ENCODE measurements around the gene ANKS1A.

Gene ANKS1A

GRCh38 chr6:35093783-35094182, 204.7 kb downstream of the ANKS1A start:
- Histone ChIP-seq H3K4me3 (ENCODE audit: low read depth, low read length) (no peak overlapping the region), H3K27ac (ENCODE audit: extremely low read depth, low read depth, low read length) (no peak overlapping the region), H3K36me3 (ENCODE audit: control insufficient read depth in 2 of 2, insufficient read depth in 1 of 2, low read length in 2 of 2) (peaks cover 0 to 5% of the 10 kb centered on the region in 2 experiments; a peak in 1 of 3 replicates), H3K9me3 (ENCODE audit: control insufficient read depth, insufficient read depth, low read depth, low read length) (no peaks in the 10 kb centered on the region), H3K4me1 (ENCODE audit: control insufficient read depth, insufficient read depth, low read length) (peaks cover 18% of the 10 kb centered on the region)
- ChIA-PET POLR2A (no interaction called here), CTCF (interaction anchor here (0.6 to 1.9 kb wide), 7 partner anchors 12 to 112 kb away, joined by 3 to 12 read pairs (median 4); no protein-coding TSS in a partner anchor)
- TF ChIP-seq ZNF394 (tag by site-specific recombination; IDR thresholded peaks at IDR 0.05; ENCODE audit: borderline replicate concordance) (no peak), SP2 (tag by site-specific recombination; IDR thresholded peaks at IDR 0.05) (no peak), BCL6B (tag by site-specific recombination; IDR thresholded peaks at IDR 0.05) (no peak), ZNF561 (tag by site-specific recombination; IDR thresholded peaks at IDR 0.05; ENCODE audit: borderline replicate concordance) (no peak), ZNF510 (tag by site-specific recombination; IDR thresholded peaks at IDR 0.05; ENCODE audit: insufficient replicate concordance) (no peak), ZNF114 (tag by site-specific recombination; IDR thresholded peaks at IDR 0.05) (no peak), ZBTB21 (tag by site-specific recombination; IDR thresholded peaks at IDR 0.05) (no peak), ZNF654 (tag by site-specific recombination; IDR thresholded peaks at IDR 0.05; ENCODE audit: low read depth) (no peak), ZSCAN30 (tag by site-specific recombination; IDR thresholded peaks at IDR 0.05) (no peak), ZNF660 (tag by site-specific recombination; IDR thresholded peaks at IDR 0.05) (no peak), ELK4 (IDR thresholded peaks at IDR 0.05; ENCODE audit: borderline replicate concordance, low read depth, low read length) (no peak), ZNF623 (tag by site-specific recombination; IDR thresholded peaks at IDR 0.05) (no peak), ZSCAN23 (tag by site-specific recombination; IDR thresholded peaks at IDR 0.05) (no peak), ZNF621 (tag by site-specific recombination; IDR thresholded peaks at IDR 0.05) (no peak), TRIM28 (IDR thresholded peaks at IDR 0.05; ENCODE audit: borderline replicate concordance, low read length) (no peak)
- TF ChIP-seq, protein P1, sequence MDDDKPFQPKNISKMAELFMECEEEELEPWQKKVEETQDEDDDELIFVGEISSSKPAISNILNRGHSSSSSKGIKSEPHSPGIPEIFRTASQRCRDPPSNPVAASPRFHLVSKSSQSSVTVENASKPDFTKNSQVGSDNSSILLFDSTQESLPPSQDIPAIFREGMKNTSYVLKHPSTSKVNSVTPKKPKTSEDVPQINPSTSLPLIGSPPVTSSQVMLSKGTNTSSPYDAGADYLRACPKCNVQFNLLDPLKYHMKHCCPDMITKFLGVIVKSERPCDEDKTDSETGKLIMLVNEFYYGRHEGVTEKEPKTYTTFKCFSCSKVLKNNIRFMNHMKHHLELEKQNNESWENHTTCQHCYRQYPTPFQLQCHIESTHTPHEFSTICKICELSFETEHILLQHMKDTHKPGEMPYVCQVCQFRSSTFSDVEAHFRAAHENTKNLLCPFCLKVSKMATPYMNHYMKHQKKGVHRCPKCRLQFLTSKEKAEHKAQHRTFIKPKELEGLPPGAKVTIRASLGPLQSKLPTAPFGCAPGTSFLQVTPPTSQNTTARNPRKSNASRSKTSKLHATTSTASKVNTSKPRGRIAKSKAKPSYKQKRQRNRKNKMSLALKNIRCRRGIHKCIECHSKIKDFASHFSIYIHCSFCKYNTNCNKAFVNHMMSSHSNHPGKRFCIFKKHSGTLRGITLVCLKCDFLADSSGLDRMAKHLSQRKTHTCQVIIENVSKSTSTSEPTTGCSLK (tag by site-specific recombination; IDR thresholded peaks at IDR 0.05), result no peak
- TF ChIP-seq, protein P2, sequence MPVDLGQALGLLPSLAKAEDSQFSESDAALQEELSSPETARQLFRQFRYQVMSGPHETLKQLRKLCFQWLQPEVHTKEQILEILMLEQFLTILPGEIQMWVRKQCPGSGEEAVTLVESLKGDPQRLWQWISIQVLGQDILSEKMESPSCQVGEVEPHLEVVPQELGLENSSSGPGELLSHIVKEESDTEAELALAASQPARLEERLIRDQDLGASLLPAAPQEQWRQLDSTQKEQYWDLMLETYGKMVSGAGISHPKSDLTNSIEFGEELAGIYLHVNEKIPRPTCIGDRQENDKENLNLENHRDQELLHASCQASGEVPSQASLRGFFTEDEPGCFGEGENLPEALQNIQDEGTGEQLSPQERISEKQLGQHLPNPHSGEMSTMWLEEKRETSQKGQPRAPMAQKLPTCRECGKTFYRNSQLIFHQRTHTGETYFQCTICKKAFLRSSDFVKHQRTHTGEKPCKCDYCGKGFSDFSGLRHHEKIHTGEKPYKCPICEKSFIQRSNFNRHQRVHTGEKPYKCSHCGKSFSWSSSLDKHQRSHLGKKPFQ (tag by site-specific recombination; IDR thresholded peaks at IDR 0.05), result no peak
- TF ChIP-seq, protein P3, sequence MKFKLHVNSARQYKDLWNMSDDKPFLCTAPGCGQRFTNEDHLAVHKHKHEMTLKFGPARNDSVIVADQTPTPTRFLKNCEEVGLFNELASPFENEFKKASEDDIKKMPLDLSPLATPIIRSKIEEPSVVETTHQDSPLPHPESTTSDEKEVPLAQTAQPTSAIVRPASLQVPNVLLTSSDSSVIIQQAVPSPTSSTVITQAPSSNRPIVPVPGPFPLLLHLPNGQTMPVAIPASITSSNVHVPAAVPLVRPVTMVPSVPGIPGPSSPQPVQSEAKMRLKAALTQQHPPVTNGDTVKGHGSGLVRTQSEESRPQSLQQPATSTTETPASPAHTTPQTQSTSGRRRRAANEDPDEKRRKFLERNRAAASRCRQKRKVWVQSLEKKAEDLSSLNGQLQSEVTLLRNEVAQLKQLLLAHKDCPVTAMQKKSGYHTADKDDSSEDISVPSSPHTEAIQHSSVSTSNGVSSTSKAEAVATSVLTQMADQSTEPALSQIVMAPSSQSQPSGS (tag by site-specific recombination; IDR thresholded peaks at IDR 0.05; ENCODE audit: low read depth), result no peak

Measured in HEK293 (cell line).